SU-DHL-6 (cell line): ENCODE measurements around the gene MEIS1.

Source experiments
- CTCF ChIP-seq: fragments of 200-600 bp; sonication (generic); IDR thresholded peaks from one replicate; pipeline ENCODE4 v1.5.1; 2017; ENCODE audit warnings: antibody characterized with exemption, mild to moderate bottlenecking, low read length, moderate library complexity; ENCODE audit not compliant: insufficient read depth, poor library complexity, severe bottlenecking
- EZH2phosphoT487 ChIP-seq: fragments of 200-600 bp; sonication (generic), shearing (Covaris generic); conservative IDR thresholded peaks from 2 replicates; pipeline ENCODE4 v1.6.1; 2018; ENCODE audit warnings: mild to moderate bottlenecking, antibody characterized with exemption, low read length, moderate library complexity, mixed read lengths

- TF ChIP-seq CTCF (no peak), EZH2phosphoT487 (no peak)
Observed at GRCh38 chr2:66553370-66553769, 118.4 kb downstream of the MEIS1 start.
